DOHH2 (cell line): Measurements from ENCODE around the gene COMMD8.

Source experiments
- H3F3A ChIP-seq: fragments of 200-600 bp; sonication (generic), shearing (Covaris generic); 2 replicates; pipeline ENCODE4 v1.6.0; 2016; ENCODE audit warnings: antibody characterized with exemption, mild to moderate bottlenecking; ENCODE audit not compliant: control insufficient read depth, insufficient read depth
- H3K27ac ChIP-seq: fragments of 200-600 bp; sonication (generic); 2 replicates; pipeline ENCODE4 v1.5.1; 2014; ENCODE audit warnings: low read depth, mild to moderate bottlenecking, low read length, moderate library complexity
- H3K27me3 ChIP-seq: fragments of 200-600 bp; sonication (generic); 2 replicates; pipeline ENCODE4 v1.6.1; 2014; ENCODE audit warnings: mild to moderate bottlenecking, low read length, mixed read lengths; ENCODE audit not compliant: control insufficient read depth
- H3K36me3 ChIP-seq: fragments of 200-600 bp; sonication (generic); 2 replicates; pipeline ENCODE4 v1.6.1; 2014; ENCODE audit warnings: mild to moderate bottlenecking, low read length, moderate library complexity, mixed read lengths; ENCODE audit not compliant: control insufficient read depth
- H3K4me1 ChIP-seq: fragments of 200-600 bp; sonication (generic); 2 replicates; pipeline ENCODE4 v1.6.1; 2014; ENCODE audit warnings: mild to moderate bottlenecking, low read length, mixed read lengths; ENCODE audit not compliant: control insufficient read depth
- H3K4me2 ChIP-seq: fragments of 200-600 bp; sonication (generic); 2 replicates; pipeline ENCODE4 v1.6.0; 2014; ENCODE audit warnings: mild to moderate bottlenecking, low read length, moderate library complexity
- H3K4me3 ChIP-seq: fragments of 200-600 bp; sonication (generic); 2 replicates; pipeline ENCODE4 v1.5.1; 2014; ENCODE audit warnings: mild to moderate bottlenecking, low read length, mixed read lengths
- H3K79me2 ChIP-seq: fragments of 200-600 bp; sonication (generic); 2 replicates; pipeline ENCODE4 v1.6.1; 2014; ENCODE audit warnings: mild to moderate bottlenecking, low read length, mixed read lengths; ENCODE audit not compliant: control insufficient read depth
- H3K9me2 ChIP-seq: fragments of 200-600 bp; sonication (generic); replicated peaks from 2 replicates; pipeline ENCODE4 v1.6.1; 2014; ENCODE audit warnings: mild to moderate bottlenecking, low read length, mixed read lengths; ENCODE audit not compliant: control insufficient read depth
- H3K9me3 ChIP-seq: fragments of 200-600 bp; sonication (generic); 2 replicates; pipeline ENCODE4 v1.6.1; 2014; ENCODE audit warnings: antibody characterized with exemption, low read length, mixed read lengths; ENCODE audit not compliant: control insufficient read depth, insufficient read depth
- H4K20me1 ChIP-seq: fragments of 200-600 bp; sonication (generic); 2 replicates; pipeline ENCODE4 v1.6.0; 2014; ENCODE audit warnings: low read depth, mild to moderate bottlenecking, antibody characterized with exemption, low read length, moderate library complexity; ENCODE audit not compliant: control insufficient read depth, insufficient read depth
- CTCF ChIP-seq: fragments of 200-600 bp; sonication (generic); IDR thresholded peaks from one replicate; pipeline ENCODE4 v1.5.1; 2014; ENCODE audit warnings: antibody characterized with exemption, mild to moderate bottlenecking, low read depth, low read length; ENCODE audit not compliant: poor library complexity, severe bottlenecking
- EZH2phosphoT487 ChIP-seq: fragments of 200-600 bp; sonication (generic); IDR thresholded peaks from 2 replicates; pipeline ENCODE4 v1.6.1; 2017; ENCODE audit warnings: borderline replicate concordance, mild to moderate bottlenecking, antibody characterized with exemption, low read length, moderate library complexity, mixed read lengths

The COMMD8 gene

GRCh38 chr4:47427935-47428334 is 35.6 kb downstream of the COMMD8 start:
- Histone ChIP-seq H3K36me3 (no peaks in the 10 kb centered on the region), H3K4me2 (no peak overlapping the region), H4K20me1 (no peaks in the 10 kb centered on the region), H3K9me2 (no peaks in the 10 kb centered on the region), H3K4me3 (no peak overlapping the region), H3K27ac (no peak overlapping the region), H3K79me2 (no peaks in the 10 kb centered on the region), H3F3A (no peaks in the 10 kb centered on the region), H3K4me1 (peaks cover 14% of the 10 kb centered on the region), H3K9me3 (no peaks in the 10 kb centered on the region), H3K27me3 (no peaks in the 10 kb centered on the region)
- TF ChIP-seq EZH2phosphoT487: no peak
- no peak for TF ChIP-seq CTCF

GRCh38 chr4:47425628-47426027 is 37.9 kb downstream of the COMMD8 start:
- Histone ChIP-seq H3K9me2 (no peaks in the 10 kb centered on the region), H3K4me1 (no peaks in the 10 kb centered on the region), H4K20me1 (no peaks in the 10 kb centered on the region), H3K27me3 (no peaks in the 10 kb centered on the region), H3K27ac (no peak overlapping the region), H3K4me2 (no peak overlapping the region), H3F3A (no peaks in the 10 kb centered on the region), H3K4me3 (no peak overlapping the region), H3K36me3 (no peaks in the 10 kb centered on the region), H3K9me3 (no peaks in the 10 kb centered on the region), H3K79me2 (no peaks in the 10 kb centered on the region)
- no peak for TF ChIP-seq EZH2phosphoT487

- H3K4me2 ChIP-seq: no peak overlapping the region
- peaks cover 20% of the 10 kb centered on the region for H3K4me1 ChIP-seq
- H3F3A ChIP-seq: no peaks in the 10 kb centered on the region
- H3K9me3 ChIP-seq: no peaks in the 10 kb centered on the region
- no peak for TF ChIP-seq CTCF
- TF ChIP-seq EZH2phosphoT487: no peak
- H3K4me3 ChIP-seq: no peak overlapping the region
- H3K27ac ChIP-seq: no peak overlapping the region
- H3K79me2 ChIP-seq: no peaks in the 10 kb centered on the region
- H4K20me1 ChIP-seq: no peaks in the 10 kb centered on the region
- no peaks in the 10 kb centered on the region for H3K27me3 ChIP-seq
- H3K9me2 ChIP-seq: no peaks in the 10 kb centered on the region
- no peaks in the 10 kb centered on the region for H3K36me3 ChIP-seq
Observed at GRCh38 chr4:47419296-47419695, 44.2 kb downstream of the COMMD8 start.

GRCh38 chr4:47418147-47418546 is 45.4 kb downstream of the COMMD8 start:
- H3K27ac ChIP-seq: no peak overlapping the region
- H3K4me2 ChIP-seq: no peak overlapping the region
- peaks cover 7% of the 10 kb centered on the region; the same call in 1 of the 2 replicates for H3F3A ChIP-seq
- TF ChIP-seq EZH2phosphoT487 (no peak), CTCF (no peak)
- H3K4me1 ChIP-seq: peaks cover 31% of the 10 kb centered on the region
- H3K9me2 ChIP-seq: no peaks in the 10 kb centered on the region
- no peaks in the 10 kb centered on the region for H3K9me3 ChIP-seq
- H3K27me3 ChIP-seq: no peaks in the 10 kb centered on the region
- H3K79me2 ChIP-seq: no peaks in the 10 kb centered on the region
- no peaks in the 10 kb centered on the region for H3K36me3 ChIP-seq
- H4K20me1 ChIP-seq: no peaks in the 10 kb centered on the region
- no peak overlapping the region for H3K4me3 ChIP-seq
